Body of pancreas (tissue), 4 donors: Measurements from ENCODE around the gene ELANE.

ENCODE experiments used
- POLR2A ChIP-seq, 3 donors: fragments of 450-650 bp; IDR thresholded peaks; one replicate each; pipeline ENCODE4 v1.6.1; 2016; ENCODE audit warnings: antibody characterized with exemption in 3 of 3, mild to moderate bottlenecking in 2 of 3
- TF ChIP-seq, protein P1 (sequence below), 7 experiments: fragments of 450-650 bp in 4 of 7; fragments of 200-600 bp in 3 of 7; sonication (generic) in 3 of 7; IDR thresholded peaks; one replicate each; pipeline ENCODE4 v1.5.1; 2016 to 2019; ENCODE audit warnings: antibody characterized with exemption in 7 of 7

- TF ChIP-seq, protein P1, sequence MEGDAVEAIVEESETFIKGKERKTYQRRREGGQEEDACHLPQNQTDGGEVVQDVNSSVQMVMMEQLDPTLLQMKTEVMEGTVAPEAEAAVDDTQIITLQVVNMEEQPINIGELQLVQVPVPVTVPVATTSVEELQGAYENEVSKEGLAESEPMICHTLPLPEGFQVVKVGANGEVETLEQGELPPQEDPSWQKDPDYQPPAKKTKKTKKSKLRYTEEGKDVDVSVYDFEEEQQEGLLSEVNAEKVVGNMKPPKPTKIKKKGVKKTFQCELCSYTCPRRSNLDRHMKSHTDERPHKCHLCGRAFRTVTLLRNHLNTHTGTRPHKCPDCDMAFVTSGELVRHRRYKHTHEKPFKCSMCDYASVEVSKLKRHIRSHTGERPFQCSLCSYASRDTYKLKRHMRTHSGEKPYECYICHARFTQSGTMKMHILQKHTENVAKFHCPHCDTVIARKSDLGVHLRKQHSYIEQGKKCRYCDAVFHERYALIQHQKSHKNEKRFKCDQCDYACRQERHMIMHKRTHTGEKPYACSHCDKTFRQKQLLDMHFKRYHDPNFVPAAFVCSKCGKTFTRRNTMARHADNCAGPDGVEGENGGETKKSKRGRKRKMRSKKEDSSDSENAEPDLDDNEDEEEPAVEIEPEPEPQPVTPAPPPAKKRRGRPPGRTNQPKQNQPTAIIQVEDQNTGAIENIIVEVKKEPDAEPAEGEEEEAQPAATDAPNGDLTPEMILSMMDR (IDR thresholded peaks at IDR 0.05), result no peak
- no peak for TF ChIP-seq POLR2A (IDR thresholded peaks at IDR 0.05)
Observed at GRCh38 chr19:900043-900301, 47.9 kb downstream of the ELANE start.
